HG03066 (cell line): ENCODE measurements around the gene PTMA.

Experiments
- ATAC-seq: cut with Tn5 transposase; IDR thresholded peaks from one replicate; pipeline ENCODE4 v1.9.1; 2021; ENCODE audit warnings: low read depth; ENCODE audit not compliant: unreplicated experiment

PTMA gene

DNA sequence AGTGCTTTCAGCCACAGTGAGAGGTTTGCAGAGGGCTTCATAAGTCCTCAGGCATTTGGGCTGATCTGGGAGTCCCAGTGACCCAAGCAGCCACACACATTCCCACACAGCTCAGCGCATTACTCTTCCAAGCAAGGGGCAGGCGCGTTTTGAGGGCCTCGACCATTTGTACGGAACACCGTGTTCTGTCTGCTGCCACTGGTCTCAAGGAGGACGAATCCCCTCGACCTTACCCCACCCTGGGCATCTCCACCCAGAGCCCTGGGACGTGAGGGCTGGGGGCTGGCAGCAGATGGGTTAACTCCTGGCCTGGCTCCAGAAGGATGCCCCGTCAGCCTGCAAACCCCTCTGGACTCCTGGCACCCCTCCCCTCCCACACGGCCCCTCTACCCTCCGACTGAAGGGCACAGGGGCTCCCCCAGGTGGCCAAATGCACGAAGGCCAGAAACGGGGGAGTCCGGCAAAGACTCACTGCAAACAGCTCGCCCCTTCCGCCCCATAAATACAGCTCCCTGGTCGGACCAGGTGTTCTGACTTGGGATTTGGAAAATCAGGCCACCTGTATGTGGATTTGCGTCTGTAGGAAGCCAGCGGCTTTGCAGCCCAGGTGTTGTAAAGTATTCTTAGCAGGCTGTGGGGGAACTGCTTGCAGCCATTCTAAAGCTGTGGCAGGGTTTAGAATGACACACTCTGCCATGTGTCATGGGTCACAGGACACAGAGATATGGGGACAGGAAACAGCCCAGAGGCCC is 33.6 kb upstream of the PTMA start:
- no peak for ATAC-seq

DNA sequence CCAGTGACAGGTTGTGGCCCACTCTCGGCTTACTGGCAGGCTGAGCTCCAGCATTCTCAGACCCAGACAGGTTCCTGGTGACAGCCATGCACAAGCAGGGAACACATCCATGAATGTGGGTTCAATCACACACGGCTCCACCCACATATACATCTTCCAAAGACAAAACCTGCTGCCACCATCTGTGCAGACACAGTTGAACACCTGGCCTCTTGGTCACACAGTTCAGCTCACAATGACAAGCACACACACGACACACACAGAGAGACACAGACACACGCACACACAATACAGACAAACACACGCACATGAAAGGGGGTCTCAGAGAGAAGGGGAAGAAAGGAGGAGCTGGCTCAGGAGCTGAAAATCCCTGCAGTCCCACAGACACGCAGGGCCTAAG is 32.1 kb upstream of the PTMA start:
- no peak for ATAC-seq

DNA sequence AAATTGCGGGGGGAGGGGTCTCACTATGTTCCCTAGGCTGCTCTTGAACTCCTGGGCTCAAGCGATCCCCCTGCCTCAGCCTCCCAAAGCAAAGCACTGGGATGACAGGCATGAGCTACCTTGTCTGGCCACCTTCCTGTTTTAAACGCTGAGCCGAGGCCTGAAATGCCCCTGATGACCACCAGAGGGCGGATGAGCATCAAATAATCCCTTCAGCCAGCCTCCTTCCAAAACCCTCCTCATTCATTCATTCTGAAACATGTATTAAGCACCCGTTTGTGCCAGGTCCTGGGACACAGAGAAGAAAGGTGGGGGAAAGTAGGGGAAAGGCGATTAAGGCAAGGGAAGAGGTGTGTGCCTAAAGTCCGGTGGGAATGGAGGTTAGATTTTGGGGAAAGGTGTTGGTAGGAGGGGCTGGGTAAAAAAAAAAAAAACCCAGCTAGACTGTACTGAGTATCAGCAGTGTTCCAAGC is 30.7 kb upstream of the PTMA start:
- ATAC-seq, result no peak

DNA sequence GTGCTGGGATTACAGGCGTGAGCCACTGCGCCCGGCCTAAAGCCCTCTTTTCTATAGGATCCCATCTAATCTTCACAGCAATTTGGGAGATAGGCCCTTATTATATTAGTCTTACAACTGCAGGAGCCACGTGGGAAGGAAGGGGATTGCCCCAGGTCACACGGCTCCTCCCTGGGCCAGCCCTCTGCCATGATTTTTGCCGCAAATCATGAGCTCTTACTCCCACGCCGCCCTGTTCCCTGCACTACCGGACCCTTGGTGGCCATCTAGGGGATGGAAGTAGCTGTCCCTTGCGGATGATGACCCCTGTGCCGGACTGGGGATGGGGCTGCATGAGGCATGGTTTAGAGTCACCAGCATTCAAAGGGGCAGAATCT is 28.4 kb upstream of the PTMA start:
- no peak for ATAC-seq

DNA sequence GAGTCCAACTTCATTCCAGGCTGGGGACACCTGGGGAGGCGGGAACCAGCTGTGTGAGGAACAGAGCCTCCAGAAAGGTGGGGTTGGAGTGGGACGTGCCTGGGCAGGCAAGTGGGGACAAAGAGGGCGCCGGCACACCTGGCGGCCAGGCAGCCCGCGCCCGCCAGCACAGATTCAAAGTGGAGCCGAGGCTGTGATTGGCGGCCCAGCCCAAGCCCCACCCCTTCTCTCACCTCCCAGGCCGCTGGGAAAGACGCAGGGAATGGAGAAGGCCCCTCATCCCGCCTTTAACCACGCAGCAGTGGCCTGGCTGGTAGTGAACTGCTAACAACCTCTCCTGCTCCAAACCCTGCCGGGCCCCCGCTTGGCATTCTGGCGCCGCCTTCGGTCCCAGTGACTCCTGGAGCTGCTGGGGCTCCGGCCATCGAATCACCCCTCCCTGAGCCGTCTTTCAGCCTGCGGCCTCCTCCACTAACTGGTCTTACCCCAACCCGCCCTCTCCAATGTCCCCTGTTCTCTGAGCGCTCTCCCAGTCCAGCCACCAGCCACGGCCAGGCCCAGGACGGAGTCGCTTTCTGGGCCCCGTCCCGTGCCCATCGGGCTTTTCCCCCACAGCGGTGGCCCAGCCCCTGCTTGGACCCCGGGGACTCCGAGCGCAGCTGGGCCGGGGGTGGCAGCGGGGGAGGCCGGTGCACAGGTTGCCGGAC is 27.9 kb upstream of the PTMA start:
- ATAC-seq, result peak; percentile 9

DNA sequence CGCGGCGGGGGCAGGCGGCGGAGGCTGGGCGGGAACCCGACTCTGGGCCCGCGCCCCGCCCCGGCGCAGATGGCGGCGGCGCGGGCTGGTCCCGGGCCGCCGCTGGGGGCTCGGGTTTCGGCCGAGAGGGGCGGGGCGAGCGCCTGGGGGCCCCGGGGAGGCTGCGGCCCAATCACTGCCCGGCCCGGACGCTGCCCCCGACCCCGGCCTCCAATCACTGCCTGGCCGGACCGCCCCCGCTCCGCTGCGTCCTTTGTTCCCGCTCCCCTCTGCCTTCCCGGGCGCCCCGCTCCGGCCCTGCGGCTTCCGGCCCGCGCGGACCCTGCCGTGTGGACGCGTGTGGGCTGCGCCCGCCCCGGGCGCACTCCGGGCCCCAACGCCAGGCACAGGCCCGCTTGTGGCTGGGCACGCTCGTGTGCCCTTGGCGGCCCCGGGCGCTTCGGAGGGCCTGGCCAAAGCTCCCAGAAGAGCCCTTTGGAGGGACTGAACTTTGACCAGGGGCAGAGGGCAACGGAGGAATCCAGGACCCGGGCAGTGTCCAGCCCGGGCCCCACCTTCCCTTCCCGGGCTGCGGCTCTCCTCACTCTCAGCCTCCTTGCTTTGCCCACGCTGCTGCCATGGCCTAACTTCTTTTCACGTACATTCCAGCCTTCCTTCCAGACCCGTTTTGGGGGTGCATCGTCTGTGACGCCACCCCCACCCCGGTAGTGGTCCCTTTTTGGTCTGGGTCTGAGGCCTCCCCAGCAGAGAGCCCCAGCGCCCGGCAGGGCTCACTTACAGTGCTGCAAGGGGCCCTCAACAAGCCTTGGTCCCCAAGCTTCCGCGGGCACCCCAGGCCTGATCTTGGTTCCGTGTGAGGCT is 27.1 kb upstream of the PTMA start:
- peak; percentile 72 for ATAC-seq

DNA sequence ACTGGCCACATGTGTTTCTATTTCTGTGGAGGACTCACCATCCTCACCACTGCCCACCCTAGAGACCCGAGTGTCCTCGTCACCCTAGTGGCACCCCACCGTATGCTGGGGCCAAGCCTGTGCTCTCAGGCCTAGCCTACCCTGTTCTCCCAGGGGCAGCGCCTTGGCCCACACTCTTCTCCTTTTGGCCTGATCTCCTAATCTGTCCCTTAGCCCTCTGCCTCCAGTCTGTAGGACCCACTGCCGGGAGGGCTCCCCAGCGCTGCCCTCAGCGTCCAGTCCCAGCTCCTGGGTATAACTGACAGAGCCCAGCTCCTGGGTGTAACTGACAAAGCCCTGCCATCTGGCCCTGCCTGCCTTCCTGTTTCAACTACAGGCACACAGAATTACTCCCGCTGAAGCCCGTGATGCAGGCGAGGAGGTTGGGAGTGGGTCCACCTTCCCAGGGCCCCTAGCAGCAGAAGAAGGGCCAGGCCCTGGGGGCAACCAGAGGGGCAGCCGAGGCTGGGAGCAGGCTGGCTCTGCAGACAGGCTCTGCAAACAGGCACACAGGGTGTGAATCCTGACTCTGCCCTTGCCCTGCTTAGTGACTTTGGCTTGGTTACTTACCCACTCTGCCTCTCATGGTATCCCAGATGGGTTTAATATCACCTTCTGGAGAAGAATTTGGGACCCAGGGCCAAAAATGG is 25.6 kb upstream of the PTMA start:
- no peak for ATAC-seq

DNA sequence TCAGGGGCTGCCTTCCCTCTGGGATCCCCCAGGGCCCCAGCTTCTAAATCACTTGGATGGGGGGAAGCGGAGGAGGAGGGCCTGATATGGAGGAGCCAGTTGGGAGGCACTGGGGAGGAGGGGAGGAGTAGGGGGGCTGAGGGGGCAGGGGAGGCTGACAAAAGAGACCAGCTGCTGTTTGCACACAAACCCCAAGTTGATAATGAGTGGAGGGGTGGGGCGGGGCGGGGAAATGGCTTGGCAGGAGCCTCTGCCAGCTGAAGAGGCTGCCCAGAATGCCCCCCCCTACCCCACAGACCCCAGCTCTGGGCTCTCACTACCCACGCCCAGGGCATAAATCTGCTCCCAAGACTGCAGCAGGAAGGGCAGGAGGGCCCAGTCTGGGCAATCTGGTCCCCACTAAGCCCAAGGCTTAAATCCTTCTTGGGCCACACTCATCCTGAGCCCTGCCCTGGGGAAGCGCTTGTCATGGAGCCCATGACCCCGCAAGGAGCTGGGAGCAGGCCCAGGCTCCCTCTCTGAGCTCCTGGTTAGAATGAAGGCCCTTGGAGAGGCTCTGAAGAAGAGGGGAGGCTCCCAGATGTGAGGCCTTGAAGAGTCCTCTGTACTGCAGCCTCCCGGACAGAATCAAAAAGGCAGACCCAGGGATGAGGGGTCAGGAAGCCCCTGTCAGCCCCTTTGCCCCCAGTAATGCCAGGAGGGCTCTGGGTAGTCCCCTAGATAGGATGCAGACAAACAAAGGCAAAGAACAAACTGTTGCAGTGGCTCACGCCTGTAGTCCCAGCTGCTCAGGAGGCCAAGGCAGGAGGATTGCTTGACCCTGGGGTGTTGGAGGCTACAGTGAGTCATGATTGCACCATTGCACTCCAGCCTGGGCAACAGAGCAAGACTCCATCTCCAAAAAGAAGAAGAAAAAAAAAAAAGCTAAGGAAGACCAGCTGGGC is 24.8 kb upstream of the PTMA start:
- no peak for ATAC-seq

DNA sequence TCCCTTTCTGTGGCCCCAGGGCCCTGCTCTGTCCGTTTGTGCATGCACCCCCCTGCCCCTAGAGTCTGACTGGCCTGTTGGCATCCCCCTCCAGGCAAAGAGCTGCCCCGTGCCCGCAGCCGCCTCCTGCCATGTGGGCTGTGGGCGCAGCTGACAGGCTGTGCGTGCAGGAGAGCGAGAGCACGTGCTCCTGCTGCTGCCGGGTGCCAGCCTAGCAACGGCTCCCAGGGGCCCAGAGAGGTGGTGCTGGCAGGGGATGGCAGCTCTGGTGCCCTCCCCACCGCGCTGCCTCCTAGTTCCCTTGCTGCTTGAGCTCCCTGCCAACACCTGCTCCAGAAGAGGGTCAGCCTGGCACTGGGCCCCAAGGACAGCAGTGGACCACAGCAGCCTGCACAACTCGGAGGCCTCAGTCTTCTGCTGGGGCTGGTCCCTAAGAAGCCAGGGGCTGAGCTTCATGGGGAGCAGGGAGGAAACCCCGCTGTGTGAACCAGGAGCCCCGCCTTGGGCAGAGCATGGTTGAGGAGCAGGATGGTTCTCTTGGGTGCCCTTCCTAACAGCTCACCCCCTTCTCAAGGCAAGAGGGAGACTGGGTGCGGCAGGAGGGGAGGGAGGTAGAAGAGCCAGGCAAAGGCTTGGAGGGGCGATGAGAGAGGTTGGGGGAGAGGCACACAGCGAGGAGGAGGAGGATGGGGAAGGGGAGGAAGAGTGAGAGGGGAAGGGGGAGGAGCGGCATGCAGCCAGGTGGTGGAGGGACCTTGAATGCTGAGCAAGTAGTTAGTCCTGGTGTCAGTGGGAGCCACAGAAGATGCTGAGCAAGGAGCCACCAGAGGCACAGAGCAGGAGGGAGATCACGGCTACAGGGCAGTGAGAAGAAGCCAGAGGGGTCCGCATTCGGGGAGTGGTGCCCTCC is 23.8 kb upstream of the PTMA start:
- ATAC-seq, result no peak

DNA sequence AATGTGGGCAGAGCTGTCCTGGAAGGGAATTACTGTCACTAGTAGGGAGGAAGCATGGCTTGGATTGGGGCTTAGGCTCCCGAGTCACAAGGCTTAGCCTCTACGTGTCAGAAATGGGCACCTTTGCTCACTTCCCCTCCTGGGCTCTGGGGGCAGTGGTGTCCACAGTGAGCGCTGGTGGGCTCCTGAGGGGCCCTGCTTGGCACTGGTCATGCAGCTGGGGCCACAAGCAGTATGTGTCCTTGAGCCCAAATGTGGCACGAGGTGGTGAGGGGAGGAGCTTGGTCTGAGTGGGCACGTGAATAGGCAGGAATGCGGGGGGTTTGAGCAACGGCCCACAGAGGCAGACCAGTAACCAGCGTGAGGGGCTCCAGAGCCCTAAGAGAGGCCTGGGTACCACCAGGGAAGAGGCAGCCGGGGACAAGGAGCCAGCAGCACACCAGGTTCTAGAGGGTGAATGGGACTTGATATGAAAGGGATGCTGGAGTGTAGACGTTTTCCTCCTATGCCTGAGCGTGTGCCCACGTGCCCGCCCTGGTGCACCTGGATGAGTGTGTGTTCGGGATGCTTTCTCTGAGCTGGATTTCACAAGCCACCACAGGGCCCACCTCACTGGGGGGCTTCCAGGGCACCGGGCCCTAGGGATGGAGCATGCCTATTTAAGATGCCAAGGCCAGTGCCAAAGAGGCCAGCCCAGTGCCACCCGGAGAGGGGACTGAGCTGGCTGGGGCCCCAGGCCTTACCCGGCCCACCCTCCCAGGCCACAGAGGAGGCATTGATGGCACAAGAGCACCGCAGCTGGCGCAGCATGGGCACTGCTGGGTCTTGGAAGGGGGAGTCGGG is 22.8 kb upstream of the PTMA start:
- no peak for ATAC-seq

DNA sequence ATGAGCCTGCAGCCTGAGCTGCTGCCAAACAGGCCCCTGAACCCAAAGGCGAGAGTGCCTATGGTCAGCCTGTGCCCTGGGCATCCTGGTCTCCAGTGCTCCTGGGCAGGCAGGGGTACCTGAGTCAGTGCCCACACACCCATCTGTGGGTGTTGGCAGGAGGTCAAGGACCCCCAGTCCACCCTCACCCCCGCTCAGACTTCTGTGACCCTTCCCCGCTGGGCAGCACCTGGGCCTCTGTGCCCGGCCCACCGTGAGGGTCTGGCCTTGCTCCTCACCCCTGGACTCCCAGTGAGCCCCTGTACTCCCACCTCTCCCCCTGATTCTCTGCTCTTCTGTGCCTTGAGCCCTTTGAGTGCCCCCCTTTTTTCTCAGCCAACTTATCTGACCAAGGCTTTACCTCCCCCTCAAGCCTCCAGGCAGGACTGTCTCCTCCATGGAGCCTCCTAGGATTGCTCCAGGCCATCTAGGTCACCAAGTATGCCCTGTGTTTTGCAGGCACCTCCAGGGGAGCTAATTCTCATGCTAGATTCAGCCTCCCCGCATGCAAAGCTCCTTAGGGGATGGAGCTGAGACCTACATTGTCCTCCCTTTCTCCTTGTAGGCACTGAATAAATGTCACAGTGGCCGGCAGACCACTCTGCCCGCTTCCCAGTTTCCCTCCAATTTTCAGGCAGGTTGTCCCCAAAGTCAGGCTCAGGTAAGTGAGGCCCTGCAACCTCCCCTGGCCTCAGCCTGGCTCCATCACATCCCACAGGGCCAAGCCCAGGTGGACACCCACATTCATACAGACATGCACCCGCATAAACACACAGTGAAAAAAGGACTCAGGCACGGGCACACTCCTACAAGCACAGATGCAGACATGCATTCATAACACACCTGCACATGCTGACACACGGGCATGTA is 21.9 kb upstream of the PTMA start:
- ATAC-seq, result no peak

DNA sequence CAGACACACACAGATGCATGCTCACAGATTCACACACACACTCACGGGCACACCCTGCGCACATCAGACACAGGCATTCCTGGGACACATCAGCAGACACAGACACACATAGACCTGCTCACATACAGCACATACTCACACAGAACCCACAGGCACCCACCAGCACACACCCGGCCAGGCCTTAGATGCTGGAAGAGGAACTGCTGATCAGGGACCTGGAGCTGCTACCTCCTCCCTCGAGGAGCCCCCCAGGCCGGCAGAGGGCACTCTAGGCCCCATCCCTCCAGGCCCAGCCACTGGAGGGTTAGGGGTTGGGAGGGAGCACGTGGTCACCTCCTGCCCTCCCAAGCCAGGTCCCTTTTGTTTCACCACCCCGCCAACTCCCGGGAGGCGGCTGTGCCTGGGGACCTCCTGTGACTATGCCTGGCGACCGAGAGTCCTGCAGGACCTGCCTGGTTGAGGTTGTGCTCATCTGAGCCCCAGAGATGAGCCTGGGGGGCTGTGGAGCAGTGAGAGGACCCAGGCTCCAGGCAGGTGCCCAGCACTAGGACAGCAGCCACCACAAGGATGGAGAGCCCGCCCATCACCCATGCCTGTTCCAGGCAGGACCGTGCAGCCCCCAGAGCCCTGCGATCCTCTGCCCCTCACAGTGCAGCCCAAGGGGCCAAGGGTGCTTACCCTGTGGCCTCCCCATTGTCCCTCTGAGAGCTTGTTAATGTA is 21.0 kb upstream of the PTMA start:
- peak; percentile 72 for ATAC-seq

DNA sequence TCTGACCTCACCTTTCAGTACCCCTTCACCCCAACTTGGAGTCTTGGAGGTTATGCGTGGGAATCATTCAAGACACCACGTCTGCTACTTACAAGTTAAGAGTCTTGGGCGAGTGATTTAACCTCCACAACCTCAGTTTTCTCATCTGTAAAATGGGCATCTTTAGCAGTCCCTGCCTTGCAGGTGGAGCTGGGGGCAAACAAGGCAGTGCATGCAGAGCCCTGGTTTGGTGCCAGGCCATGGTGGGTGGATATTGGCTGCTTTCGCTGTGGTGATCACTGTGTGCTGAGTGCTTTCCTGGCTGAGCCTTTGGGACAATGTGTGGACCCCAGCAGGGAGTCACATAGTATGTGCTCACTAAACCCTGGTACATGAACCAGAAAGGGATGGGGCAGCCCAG is 20.4 kb upstream of the PTMA start:
- no peak for ATAC-seq

DNA sequence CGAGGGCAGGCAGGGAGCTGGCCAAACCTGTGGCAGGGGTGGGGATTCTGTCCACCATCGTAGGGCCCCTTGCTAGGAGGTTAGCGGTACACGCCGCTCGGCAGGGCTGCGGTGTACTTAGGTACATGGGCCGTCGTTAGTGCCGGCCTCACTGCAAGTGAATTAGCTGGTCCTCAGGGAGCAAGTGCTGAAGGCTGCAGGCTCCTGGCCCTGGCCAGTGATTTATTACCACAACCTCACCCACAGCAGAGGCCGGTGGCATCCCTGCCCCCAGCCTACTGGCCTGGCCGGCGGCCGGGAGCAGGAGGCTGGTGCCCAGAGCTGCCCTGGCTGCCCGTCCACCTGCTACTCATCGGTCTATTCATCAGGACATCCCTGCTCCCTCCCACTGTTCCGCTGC is 19.6 kb upstream of the PTMA start:
- ATAC-seq, result no peak

DNA sequence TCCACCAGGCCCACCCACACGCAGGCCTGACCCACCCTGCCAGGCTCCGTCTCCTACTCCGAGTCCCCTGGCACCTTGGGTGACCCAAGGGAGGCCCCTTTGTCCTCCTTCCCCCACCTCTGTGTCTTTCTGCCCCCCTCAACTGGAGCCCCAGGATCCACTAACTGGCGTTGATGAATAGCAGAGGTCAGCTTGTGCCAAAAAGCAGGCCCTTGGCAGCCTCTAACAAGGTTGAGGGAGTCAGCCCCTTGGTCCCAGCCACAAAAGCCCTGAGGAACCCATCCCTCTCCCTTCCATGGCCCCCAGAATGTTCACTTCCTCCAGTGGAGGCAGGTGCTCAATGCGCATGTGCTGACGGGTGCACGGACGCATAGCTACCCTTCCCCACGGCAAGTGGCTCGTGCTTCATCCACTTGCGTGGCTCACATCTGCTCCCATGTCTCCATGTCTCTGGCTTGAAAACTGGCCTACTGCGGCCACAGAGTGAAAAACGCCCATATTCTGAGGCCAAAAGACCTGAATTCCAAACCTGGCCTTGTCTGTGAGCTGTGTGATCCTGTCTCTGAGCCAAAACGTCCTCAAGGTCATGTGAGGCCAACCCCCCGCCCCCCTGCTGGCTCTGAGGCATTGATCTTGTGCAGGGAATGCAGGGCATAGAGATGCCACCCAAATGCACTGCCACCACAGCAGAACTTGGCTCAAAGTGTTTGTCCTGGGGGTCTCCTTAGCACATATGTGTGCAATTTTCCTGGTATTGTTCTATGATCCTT is 19.0 kb upstream of the PTMA start:
- ATAC-seq, result no peak
